SKM-1 (cell line): ENCODE data around the gene PROSER3.
"Not testable (repeated sequence)": the region's sequence is repeated elsewhere in the genome, so short reads cannot be mapped to it uniquely, and the experiment has no call there.

Source experiments
- DNase-seq: peaks from one replicate; lab custom pipeline; 2025; ENCODE audit not compliant: unreplicated experiment; lab: John Stamatoyannopoulos, UW

PROSER3 gene

GRCh38 chr19:35722461-35722860 lies 35.5 kb upstream of the PROSER3 start:
- DNase-seq = no peak

- DNase-seq = no peak
Observed at GRCh38 chr19:35722897-35723296, 35.1 kb upstream of the PROSER3 start.

- DNase-seq = no peak
Observed at GRCh38 chr19:35723671-35724070, 34.3 kb upstream of the PROSER3 start.

GRCh38 chr19:35724132-35724531 lies 33.8 kb upstream of the PROSER3 start:
- not testable (repeated sequence) for DNase-seq

GRCh38 chr19:35724560-35724959 lies 33.4 kb upstream of the PROSER3 start:
- DNase-seq = no peak

GRCh38 chr19:35725216-35725861 lies 32.6 kb upstream of the PROSER3 start:
- no peak for DNase-seq

- no peak for DNase-seq
Observed at GRCh38 chr19:35727053-35727955, 30.7 kb upstream of the PROSER3 start.

GRCh38 chr19:35727956-35728706 lies 29.8 kb upstream of the PROSER3 start:
- DNase-seq = no peak

- no peak for DNase-seq
Observed at GRCh38 chr19:35729021-35729420, 29.0 kb upstream of the PROSER3 start.

- DNase-seq = no peak
Observed at GRCh38 chr19:35729763-35730162, 28.2 kb upstream of the PROSER3 start.

GRCh38 chr19:35730326-35730725 lies 27.6 kb upstream of the PROSER3 start:
- DNase-seq = no peak

- DNase-seq = no peak
Observed at GRCh38 chr19:35731353-35731752, 26.6 kb upstream of the PROSER3 start.

GRCh38 chr19:35731779-35732405 lies 26.1 kb upstream of the PROSER3 start:
- no peak for DNase-seq

- DNase-seq = no peak
Observed at GRCh38 chr19:35732540-35733179, 25.3 kb upstream of the PROSER3 start.

- no peak for DNase-seq
Observed at GRCh38 chr19:35733180-35734125, 24.5 kb upstream of the PROSER3 start.

GRCh38 chr19:35734273-35734672 lies 23.7 kb upstream of the PROSER3 start:
- DNase-seq = no peak

- DNase-seq = no peak
Observed at GRCh38 chr19:35734889-35735288, 23.1 kb upstream of the PROSER3 start.

- no peak for DNase-seq
Observed at GRCh38 chr19:35736913-35737886, 20.8 kb upstream of the PROSER3 start.
